Measurements from ENCODE around the gene EHMT1. TPM values are rescaled to one million over a fixed set of nuclear protein-coding genes. Genes with fewer than 3 reads are reported as not detected.

EHMT1 gene
- total and polyA plus RNA-seq, 2 of the 8 experiments (the other 6 are each of a cell fraction or from before 2014, with no cell fraction given) = 95.7 to 163 TPM

- Histone ChIP-seq H3K4ac (replicated peaks; ENCODE audit: insufficient read length, low read depth, low read length) (no peak overlapping the region), H3K9ac (replicated peaks in 1 of 4; ENCODE audit: extremely low read depth in 1 of 4, low read depth in 3 of 4, low read length in 3 of 4) (no peak overlapping the region), H4K91ac (replicated peaks; ENCODE audit: insufficient read length, low read length) (no peak overlapping the region), H3K9me3 (ENCODE audit: insufficient read depth in 2 of 2, low read depth in 1 of 2, low read length in 1 of 2) (0 out of 4 replicates have a peak, but pooled peaks cover 0 to 2% of the 10 kb centered on the region in 2 experiments), H3K18ac (ENCODE audit: extremely low read depth, low read length) (no peak overlapping the region), H3K27ac (ENCODE audit: low read depth, low read length) (no peak overlapping the region), H4K8ac (ENCODE audit: extremely low read depth, insufficient read depth, low read length) (no peak overlapping the region), H2BK15ac (ENCODE audit: low read length) (no peak overlapping the region), H3K56ac (replicated peaks; ENCODE audit: insufficient read length, low read depth, low read length) (no peak overlapping the region), H3K23ac (ENCODE audit: insufficient read length) (no peak overlapping the region), H2BK5ac (ENCODE audit: low read depth, low read length) (no peak overlapping the region), H3K79me1 (ENCODE audit: low read depth, low read length) (peaks cover 21% of the 10 kb centered on the region), H3K4me1 (replicated peaks in 1 of 4; ENCODE audit: control insufficient read depth in 3 of 4, insufficient read depth in 4 of 4, low read length in 3 of 4) (peaks cover 0 to 9% (median 2%) of the 10 kb centered on the region in 4 experiments; a peak in 4 of 7 replicates), H4K5ac (ENCODE audit: insufficient read length, low read depth, low read length) (no peak overlapping the region), H2BK120ac (replicated peaks; ENCODE audit: low read depth, low read length) (no peak overlapping the region), H3K4me2 (ENCODE audit: insufficient read depth in 1 of 2, low read depth in 2 of 2, low read length in 2 of 2) (no peak overlapping the region), H2AFZ (ENCODE audit: low read length) (no peak overlapping the region), H4K20me1 (replicated peaks in 1 of 2; ENCODE audit: control insufficient read depth in 1 of 2, insufficient read depth in 2 of 2, low read length in 2 of 2) (peaks cover 10 to 18% of the 10 kb centered on the region in 2 experiments), H3K14ac (ENCODE audit: insufficient read length) (no peak overlapping the region), H3K23me2 (ENCODE audit: low read depth, low read length) (no peaks in the 10 kb centered on the region), H3K36me3 (ENCODE audit: control insufficient read depth in 2 of 4, insufficient read depth in 4 of 4, low read length in 3 of 4) (peaks cover 0 to 14% (median under 1%) of the 10 kb centered on the region in 4 experiments; a peak in 2 of 8 replicates), H3K79me2 (ENCODE audit: control insufficient read depth in 1 of 2, insufficient read depth in 2 of 2, low read length in 2 of 2) (peaks cover 0 to 92% of the 10 kb centered on the region in 2 experiments; a peak in 3 of 4 replicates), H3K27me3 (replicated peaks in 1 of 4; ENCODE audit: control insufficient read depth in 3 of 4, extremely low read depth in 1 of 4, insufficient read depth in 3 of 4, low read length in 3 of 4) (no peaks in the 10 kb centered on the region), H3K4me3 (ENCODE audit: extremely low read depth in 1 of 4, insufficient read depth in 2 of 4, low read depth in 3 of 4, low read length in 4 of 4) (no peak overlapping the region), H2AK5ac (ENCODE audit: low read depth, low read length) (no peak overlapping the region), H2BK12ac (ENCODE audit: low read depth, low read length) (no peak overlapping the region), H2BK20ac (ENCODE audit: low read length) (no peak overlapping the region)
- 86% methylated on average over 7 of the region's 7 CpGs; no CpG with 5 or more reads in 1 of the 2 experiments for WGBS, 2 experiments (ENCODE audit: extremely low coverage in 1 of 2, insufficient coverage in 1 of 2, insufficient read length in 1 of 2, insufficient replicate concordance in 2 of 2, low coverage in 1 of 2, low lambda C conversion rate in 2 of 2, missing lambda C conversion rate in 1 of 2)
- CTCF ChIA-PET (ENCODE audit: partially characterized antibody) = interaction anchor here (1.1 kb wide), 1 partner anchor 19 kb away, joined by 3 read pairs; no protein-coding TSS in a partner anchor
- FAIRE-seq (no peak), DNase-seq (ENCODE audit: low read depth in 1 of 2, low spot score in 2 of 2) (no peak)
- POLR2A ChIA-PET (ENCODE audit: partially characterized antibody) = interaction anchor here (1.1 kb wide), 1 partner anchor 18 kb away, joined by 3 read pairs; no protein-coding TSS in a partner anchor
- no peak for TF ChIP-seq RNF2 (IDR thresholded peaks at IDR 0.05; ENCODE audit: borderline replicate concordance, low read depth, low read length, missing control alignments, poor library complexity, severe bottlenecking)
- TF ChIP-seq NANOG (IDR thresholded peaks at IDR 0.05; ENCODE audit: insufficient read depth, low read depth, low read length, poor library complexity, severe bottlenecking) = no peak
- no peak for TF ChIP-seq PHF8 (conservative IDR thresholded peaks at IDR 0.05; ENCODE audit: low read depth, low read length)
- no peak for TF ChIP-seq SP4 (IDR thresholded peaks at IDR 0.05; ENCODE audit: low read length)
- no peak for TF ChIP-seq TAF1 (IDR thresholded peaks at IDR 0.05; ENCODE audit: low read depth, low read length)
- no peak for TF ChIP-seq NRF1 (IDR thresholded peaks at IDR 0.05; ENCODE audit: low read depth, low read length)
- TF ChIP-seq SAP30 (IDR thresholded peaks at IDR 0.05; ENCODE audit: insufficient read depth, insufficient replicate concordance, low read length) = no peak
- TF ChIP-seq CTCF (IDR thresholded peaks at IDR 0.05; ENCODE audit: control extremely low read depth in 1 of 3, insufficient read depth in 1 of 3, low read depth in 1 of 3, low read length in 3 of 3) = no peak
- no peak for TF ChIP-seq E2F6 (IDR thresholded peaks at IDR 0.05)
These were observed 32.0 kb downstream of the EHMT1 start for GRCh38 chr9:137650779-137651178.

All from H1 (cell line).